NCI-H1417 treated with DMSO at 0.1 percent for 48 hours (cell line): ENCODE results near the gene TP53TG3D.
"Not testable (repeated sequence)": the region's sequence is repeated elsewhere in the genome, so short reads cannot be mapped to it uniquely, and the experiment has no call there.

Experiments used
- DNase-seq: peaks from one replicate; lab custom pipeline; 2025; lab: John Stamatoyannopoulos, UW

The TP53TG3D gene

GRCh38 chr16:32252986-32253385 lies at the start of gene TP53TG3D:
TSS of gene TP53TG3D (plus strand) at chr16:32253286. CDS start at chr16:32253354, 68 bp downstream.
- DNase-seq, result not testable (repeated sequence)

GRCh38 chr16:32253507-32253906 lies 421 bp downstream of the TP53TG3D start:
- not testable (repeated sequence) for DNase-seq

- not testable (repeated sequence) for DNase-seq
Measured at GRCh38 chr16:32261526-32261925, 8.4 kb downstream of the TP53TG3D start.

GRCh38 chr16:32263552-32263951 lies 10.5 kb downstream of the TP53TG3D start:
- DNase-seq, result not testable (repeated sequence)

GRCh38 chr16:32281910-32282309 lies 28.8 kb downstream of the TP53TG3D start:
- not testable (repeated sequence) for DNase-seq

GRCh38 chr16:32283024-32283423 lies 29.9 kb downstream of the TP53TG3D start:
- not testable (repeated sequence) for DNase-seq

GRCh38 chr16:32283917-32284495 lies 30.9 kb downstream of the TP53TG3D start:
- DNase-seq, result not testable (repeated sequence)

GRCh38 chr16:32284800-32285796 lies 32.0 kb downstream of the TP53TG3D start:
- DNase-seq, result not testable (repeated sequence)

- not testable (repeated sequence) for DNase-seq
Measured at GRCh38 chr16:32286193-32286592, 33.1 kb downstream of the TP53TG3D start.

GRCh38 chr16:32287743-32288142 lies 34.7 kb downstream of the TP53TG3D start:
- DNase-seq, result not testable (repeated sequence)

GRCh38 chr16:32289197-32289596 lies 36.1 kb downstream of the TP53TG3D start:
- not testable (repeated sequence) for DNase-seq

- not testable (repeated sequence) for DNase-seq
Measured at GRCh38 chr16:32302776-32303175, 49.7 kb downstream of the TP53TG3D start.
